NCI-H1417 (cell line): ENCODE measurements around the gene ADAMTS2.

Experiments
- DNase-seq, 3 experiments: peaks; one replicate each; lab custom pipeline; 2025; lab: John Stamatoyannopoulos, UW

The ADAMTS2 gene

DNA sequence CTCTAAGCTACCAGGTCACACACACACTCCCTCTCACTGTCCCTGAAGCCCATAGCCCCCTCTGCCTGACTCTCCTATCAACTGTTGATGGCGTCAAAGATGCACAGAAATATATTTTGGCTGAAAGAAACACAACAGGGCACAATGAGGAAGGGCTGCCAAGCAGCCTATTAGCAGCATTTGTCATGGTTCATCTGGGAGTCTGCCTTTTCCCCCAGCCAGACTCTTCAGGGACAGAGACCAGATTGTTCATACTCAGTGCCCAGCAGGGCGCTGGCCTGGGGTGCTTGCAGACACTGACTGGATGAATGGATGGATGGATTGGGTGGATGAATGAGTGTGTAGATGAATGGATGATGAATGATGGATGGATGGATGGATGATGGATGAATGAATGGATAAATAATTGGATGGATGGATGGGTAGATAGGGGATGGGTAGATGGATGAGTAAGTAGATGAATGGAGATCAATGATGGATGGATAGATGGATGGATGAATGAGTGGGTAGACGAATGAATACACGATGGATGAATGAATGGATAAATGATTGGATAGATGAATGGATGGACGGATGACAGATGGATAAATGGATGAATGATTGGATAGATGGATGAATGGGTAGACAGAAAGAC is 90.5 kb downstream of the ADAMTS2 start:
- no peak for DNase-seq

DNA sequence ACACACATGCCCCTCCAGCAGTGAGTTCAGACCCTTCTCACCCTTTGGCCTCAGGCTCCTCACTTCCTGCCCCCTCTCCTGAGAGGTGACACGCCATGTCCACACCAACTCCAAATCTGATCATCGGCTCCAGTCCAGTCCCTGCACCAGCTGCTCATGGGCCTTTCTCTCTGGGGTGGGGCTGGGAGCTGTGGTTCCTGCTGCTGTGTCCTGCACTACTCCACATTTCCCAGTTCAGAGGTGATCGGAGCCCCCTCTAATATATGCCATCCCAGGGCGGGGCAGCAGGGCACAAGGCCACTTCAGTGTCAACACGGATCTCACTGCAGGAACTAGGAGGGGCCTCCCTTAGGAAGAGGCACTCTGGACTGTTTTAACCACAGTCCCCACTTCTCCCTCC is 91.5 kb downstream of the ADAMTS2 start:
- DNase-seq = no peak

DNA sequence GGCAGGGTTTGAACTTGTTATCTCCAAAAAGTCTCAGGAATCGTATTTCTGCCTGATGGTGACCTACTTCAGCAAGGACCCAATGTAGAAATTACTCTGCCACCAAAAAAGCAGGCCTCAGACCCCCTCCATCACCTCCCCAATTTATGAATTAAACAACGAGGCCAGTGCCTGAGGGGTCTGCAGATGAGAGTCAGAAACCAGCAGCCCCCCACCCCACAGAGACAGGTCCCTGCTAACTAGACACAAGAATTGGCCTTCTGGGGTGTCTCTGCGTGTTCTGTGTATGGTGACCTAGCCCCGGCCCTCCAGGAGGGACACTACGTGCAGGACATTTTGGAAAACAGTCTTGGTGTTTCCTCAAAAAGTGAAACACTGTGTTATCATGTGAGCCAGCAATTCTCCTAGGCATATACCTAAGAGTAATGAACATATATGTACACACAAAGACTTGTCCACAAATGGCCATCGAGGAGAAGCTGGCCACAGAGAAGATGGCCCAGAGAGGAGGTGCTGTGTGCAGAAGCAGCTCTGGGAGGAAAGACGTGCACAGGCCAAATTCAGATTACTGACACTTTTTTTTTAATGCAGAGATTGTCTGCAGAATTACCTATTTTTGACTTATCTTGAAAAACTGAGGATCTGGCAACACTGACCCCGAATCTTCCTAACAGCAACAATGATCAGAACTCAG is 93.8 kb downstream of the ADAMTS2 start:
- DNase-seq = no peak

DNA sequence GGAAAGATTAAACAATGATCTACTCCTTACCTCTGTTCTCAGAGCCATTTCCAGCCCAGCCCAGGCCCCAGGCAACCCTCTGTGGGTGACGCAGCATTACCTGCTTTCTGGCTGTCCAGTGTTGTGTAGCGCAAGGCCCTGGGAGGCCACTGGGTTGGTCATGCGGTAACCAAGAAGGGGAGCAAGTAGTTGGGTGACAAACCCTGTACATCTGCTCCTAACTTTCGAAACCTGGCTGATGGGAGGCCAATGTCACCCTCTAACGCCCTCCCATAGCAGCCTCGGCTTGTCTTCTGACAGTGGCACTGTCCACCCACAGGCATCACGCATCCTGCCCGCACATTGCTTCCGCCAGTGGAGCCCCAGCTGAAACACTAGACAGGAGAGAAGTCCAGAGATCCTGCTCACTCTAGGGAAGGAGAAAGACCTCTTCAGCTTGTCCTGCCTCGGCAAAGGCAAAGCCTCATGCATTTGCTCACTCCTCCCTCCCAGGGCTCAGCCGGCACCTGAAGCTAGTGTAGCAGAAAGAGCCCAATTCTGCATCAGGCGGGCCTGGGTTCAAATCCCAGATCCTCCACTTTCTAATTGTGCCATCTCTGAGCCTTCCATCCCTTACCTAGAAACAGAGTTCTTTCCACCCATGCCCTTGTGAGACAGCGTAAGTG is 94.6 kb downstream of the ADAMTS2 start:
- DNase-seq = no peak

DNA sequence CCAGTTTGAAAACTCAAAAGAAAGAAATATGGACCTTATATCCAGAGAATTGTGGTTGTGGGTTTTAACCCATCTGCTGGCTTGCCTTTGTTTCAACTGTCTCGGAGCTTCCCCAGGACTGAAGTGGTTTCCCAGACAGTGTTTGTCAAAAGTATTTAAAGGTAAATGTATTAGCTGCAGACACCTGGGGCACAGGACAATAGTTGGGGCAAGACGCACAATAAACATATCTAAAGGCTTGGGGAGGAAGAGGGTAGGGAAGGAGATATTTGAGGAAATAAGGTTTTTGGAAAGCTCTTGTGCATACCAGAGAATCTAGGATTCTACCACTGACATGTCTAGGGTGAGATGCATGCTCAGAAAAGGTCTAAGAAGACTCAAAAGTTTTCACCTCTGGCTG is 99.0 kb downstream of the ADAMTS2 start:
- DNase-seq = no peak

DNA sequence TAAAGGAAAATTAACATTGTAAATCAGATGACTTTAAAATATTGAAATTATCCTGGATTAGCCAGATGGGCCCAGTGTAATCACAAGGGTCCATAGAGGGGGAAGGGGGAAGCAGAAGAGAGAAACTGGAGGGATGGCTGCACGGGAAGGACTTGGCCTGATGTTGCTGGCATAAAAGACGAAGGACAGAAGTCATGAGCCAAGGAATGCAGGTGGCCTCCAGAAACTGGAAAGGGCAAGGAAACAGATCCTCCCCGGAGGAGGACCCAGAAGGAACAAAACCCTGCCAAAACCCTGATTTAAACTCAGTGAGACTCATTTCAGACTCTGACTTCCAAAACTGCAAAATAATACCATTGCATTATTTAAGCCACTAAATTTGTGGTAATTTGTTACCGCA is 100.2 kb downstream of the ADAMTS2 start:
- no peak for DNase-seq

DNA sequence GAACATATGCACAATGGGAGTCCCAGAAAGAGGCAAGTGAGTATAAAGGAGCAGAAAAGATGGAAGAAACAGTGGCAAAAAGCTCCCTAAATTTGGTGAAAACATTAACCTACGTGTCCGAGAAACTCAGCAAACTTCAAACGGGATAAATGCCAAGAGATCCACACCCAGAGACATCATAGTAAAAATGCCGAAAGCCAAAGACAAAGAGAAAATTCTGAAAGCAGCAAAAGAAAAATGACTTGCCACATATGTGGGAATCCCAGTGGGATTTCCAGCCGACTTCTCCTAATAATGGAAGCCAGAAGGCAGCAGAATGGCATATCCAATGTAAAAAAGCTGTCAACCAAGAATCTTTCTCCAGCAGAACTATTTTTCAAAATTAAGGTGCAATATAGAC is 101.2 kb downstream of the ADAMTS2 start:
- no peak for DNase-seq

DNA sequence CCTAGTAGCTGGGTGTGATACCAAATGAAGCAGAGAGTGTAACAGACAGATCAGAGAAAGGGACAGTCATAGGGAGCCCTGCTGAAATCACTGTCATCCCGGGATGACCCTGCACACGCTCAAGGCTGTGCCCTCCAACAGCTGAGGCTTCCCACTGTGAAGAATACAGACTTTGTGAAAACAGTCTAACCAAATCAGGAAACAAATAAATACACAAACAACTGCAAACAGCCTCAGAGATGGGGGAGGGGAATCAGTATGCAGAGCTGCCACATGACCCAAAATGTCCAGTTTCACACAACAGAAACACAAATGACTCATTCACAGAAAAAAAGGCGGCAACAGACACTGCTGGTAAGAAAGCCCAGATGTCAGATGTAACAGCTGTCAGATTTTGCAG is 101.9 kb downstream of the ADAMTS2 start:
- peak in 1 of 3 experiments; percentile 1 for DNase-seq

DNA sequence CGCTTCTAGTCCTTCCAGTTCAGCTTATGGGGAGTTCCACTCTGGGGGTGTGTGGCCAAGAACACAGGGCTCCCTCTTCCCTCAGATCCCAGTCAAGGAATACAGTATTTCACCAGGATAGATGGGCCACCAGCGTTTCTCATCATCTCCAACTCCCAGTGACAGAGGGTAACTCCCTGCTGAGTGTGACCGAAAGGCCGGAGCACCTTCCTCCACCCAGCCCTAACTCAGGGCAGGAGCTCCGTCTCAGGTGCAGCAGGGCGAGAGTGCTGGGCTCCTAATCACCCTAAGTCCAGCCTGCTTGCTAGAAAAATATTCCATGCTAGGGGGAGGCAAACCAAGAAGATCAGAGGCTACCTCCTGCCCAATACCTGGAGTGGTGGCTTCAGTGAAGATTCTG is 102.6 kb downstream of the ADAMTS2 start:
- no peak for DNase-seq

DNA sequence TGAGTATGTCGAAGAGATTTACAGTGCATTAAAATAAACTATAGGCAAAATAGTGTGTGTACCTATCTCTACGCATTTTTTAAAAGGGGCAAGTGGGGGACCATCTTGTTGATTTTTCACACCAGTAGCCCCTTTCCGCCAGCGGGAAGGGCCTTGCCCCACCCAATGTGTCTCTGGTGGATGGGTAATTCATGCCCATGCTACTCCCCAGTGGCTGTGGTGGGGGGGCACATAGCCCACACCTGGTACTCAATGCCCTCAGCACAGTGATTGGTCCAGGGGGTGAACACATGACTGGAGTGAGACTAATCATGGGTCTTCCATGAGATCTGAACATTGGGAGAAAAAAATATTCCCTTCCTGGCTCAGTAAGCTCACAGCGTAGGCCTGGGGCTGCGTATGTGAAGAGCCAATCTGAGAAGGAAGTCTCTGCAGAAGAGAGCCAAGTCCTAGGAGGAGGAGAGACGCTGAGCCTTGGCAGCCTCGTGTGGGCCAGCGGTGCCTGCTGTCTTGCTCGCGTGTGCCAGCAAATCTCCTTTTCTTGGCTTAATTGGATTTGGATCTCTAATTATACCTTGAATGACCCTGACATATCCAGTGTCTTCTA is 103.4 kb downstream of the ADAMTS2 start:
- no peak for DNase-seq

DNA sequence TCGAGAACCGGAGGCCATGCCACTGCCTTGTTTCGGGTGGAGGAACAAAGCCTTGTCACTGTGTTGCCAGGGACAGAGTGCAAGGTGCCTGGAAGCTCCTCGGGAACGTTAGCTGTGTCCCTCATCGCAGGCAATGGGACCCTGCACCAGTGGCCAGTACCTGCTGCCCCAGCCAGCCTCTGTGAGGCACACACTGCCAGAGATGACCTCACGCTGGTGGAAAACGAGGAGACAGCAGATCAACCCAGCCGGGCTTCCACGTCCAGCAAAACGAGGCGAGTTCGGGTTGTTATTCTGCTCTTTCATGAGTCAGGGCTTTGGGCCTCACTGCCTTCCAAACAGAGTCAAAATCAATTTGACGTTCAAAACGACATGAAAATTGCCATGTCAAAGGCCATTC is 104.1 kb downstream of the ADAMTS2 start:
- DNase-seq = no peak

DNA sequence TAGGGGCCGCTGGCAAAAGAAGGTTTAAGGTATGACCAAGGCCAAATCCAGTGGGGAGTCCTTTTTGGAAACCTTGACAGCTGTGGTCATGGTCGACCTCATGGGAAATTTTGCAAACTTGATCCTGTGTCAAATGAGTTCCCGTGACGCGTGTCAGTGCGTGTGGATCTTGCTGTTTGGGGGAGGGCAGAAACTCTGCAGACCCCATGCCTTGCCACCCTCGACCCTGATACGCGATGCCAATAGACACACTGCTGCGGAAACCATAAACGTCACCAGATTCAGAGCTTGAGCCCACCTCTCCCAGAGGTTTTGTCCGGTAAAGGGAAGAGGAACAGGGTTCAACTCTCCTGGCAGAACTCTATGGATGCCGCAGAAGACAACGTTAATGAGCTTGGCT is 104.7 kb downstream of the ADAMTS2 start:
- no peak for DNase-seq

DNA sequence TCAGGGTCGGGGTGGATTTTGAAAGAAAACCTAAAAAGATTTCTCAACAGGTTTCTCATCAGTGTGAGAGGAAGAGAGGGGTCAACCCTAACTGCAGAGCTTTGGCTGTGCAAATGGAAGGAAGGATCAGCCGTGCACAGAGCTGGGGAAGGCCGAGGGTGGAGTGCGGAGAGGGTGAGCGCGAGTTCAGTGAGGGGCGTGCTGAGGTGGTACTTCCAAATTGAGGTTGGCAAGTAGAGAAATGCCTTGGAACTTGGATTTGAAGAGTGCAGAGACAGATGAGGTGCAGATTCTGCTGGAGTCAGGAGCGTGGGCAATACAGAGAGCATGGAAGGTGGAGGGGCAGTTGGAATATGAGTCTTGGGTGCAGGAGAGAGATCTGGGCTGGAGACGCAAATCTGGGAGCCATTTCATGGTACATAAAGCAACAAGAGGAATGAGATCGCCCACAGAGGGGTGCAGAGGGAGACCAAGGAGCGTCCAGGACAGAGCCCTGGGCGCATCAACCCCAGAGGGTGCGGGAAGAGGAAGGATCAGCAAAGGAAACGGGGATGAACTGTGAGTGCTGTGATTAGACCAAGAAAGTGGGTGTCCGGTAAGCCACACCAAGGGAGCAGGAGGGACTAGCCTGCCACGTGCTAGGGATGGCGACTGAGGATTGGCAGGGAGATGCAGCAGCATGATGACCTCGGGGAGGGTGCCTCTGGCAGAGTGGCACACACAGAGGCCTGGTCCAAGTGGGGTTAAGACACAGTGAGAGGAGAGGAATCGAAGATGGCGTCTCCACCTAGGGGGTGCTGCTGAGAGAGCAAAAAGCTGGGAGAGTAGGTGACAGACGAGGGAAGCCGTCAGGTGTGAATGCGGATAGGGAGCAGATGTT is 105.8 kb downstream of the ADAMTS2 start:
- DNase-seq = no peak

DNA sequence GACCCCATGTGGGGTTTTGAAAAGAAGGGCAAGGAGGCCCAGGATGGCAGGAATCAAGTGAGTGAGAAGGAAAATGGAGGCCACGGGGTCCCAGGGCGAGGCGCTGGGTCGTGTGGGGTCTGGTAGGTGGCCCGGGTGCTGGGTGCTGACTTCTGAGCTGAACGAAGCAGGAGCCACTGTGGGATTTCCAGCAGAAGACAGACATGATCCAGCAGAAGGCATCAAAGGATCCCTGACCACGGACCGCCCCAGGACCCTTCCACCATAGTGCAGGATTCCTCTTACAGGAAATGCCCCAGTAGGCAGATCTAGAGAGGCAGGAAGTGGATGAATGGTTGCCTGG is 106.7 kb downstream of the ADAMTS2 start:
- no peak for DNase-seq

DNA sequence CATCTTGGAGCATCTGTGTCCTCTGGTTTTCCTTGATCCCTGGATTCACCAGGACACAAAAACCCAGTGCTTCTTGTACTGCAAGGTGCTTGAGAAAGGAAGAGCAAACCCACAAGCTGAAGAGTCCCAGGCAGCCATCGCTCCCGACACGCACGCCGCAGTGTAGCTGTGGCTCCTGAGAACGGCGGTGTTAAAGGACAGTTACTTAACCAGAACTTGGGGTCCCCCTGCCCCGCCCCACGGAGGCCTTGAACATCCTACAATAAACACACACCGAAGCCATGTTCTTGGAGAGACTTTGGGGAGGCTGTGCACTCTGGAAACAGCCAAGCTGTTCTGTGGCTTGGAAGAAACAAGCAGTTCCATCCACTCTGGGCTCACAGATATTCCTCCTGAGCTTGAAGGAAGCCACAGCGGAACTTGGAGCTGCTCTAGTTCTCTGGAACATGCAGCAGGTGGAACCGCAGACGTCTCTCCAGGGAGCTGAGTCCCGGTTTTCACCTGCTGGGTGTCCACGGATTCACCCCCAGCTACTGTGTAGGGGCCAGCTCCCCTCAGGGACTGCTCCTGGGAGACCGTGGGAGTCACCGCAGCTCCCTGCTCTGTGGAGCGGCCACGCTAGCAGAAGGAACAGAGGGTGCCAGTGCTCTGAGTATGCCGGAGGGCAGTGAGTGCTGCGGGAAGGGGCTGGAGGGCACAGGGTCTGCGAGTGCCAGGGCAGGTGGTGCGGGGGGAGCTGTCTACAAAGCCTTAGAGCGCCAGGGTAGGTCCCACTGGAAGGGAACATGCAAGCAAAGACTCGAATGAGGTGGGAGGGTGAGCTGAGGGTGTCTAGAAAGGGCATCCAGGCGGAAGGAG is 107.3 kb downstream of the ADAMTS2 start:
- no peak for DNase-seq

DNA sequence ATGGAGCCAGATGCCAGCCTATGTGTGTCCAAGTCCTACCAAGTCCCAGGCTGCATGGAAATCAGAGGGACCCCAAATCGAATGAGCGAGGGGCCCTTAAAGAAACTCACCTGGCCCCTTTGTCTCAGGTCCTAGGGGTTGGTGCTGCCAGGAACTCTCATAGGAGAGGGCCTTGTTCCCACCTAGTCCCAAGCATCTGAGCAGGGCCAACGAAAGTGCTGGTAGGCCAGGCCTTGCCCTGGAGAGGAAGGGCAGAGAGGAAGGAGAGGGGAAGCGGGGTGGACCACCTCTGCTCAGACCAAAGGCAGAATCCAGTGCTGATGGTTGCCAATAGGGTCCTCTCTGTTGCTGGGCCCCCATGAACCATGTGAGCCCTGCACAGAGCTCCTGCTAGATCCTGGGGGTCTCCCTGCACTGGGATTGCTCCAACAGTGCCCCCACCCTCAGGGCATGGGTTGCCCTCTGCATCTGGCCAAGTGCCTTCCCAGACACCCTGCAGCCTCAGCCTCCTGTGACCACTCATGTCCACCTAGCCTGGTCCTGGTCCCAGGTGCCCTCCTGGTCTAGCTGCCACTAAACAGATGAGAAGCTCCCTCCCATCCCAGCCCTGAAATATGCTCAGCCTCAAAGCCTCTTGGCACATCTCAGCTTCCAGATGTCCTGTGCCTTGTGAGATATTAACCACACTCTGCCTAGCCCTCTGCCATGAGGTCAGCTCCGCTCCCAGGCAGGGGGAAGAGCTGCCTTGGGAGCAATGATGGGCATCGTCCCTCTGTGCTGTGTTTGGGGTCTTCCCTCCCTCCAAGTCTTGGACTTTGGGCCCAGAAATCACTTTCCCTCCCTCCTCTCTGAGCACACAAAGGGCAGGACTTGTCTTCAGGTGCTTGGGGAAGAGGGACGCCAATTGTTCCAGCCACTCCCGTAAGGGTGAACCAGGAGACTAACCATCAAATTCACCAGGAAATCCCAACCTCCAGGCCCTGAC is 109.6 kb downstream of the ADAMTS2 start:
- DNase-seq = no peak

DNA sequence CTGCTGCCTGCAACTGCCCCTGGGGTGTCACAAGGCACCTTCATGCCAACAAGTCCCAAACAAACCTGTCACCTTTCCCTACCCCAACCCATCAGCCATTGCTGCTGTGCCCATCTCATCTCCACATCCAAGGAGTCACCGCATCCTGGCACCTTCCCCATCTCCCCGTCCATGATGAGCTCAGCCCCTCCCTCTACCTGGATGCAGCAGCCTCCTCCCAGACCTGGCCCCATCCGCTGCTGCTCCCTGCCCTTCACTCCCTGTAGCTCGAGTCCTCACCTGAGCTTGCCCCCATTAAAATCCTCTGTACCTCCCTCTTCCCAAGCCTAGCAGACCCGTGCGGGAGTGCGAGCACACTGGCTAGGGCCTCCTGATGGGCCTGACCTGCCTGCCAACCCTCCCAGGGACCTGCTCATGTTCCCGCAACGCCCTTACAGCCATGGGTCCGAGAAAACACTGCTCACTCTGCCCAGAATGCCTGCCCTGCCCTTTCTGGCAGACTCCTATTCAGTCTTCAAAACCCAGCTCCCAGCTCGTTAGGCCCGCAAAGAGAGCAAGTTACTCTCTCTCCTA is 110.6 kb downstream of the ADAMTS2 start:
- no peak for DNase-seq

DNA sequence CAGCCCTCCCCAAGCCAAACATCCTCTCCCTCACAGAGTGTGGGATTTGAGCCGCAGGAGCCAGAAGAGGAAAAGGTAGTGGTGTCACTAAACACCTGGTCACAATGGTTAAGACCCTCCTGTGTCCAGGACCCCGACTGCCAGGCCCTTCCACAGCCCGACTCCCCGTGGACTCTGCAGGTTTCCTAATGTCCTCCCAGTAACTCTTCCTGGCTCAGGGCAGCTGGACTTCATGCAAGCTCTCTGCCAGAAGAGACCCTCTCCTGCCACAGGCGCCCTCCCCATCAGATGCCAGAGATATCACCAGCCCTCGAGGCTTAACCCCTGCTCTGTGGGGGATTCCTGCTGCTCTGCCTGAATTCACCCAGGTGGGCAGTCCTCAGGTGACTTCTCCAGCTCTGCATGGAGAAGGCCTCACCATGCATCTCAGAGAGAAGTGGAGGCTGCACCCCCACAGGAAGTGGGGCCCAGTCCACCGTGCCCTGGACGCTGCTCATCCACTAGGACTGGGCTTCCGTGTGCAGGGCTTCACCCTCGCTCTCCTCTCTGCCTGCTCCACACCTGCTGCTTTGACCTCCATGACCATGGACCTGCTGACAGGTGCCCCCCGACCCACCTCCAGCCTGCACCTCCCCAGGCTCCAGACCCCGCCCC is 111.2 kb downstream of the ADAMTS2 start:
- DNase-seq = no peak

DNA sequence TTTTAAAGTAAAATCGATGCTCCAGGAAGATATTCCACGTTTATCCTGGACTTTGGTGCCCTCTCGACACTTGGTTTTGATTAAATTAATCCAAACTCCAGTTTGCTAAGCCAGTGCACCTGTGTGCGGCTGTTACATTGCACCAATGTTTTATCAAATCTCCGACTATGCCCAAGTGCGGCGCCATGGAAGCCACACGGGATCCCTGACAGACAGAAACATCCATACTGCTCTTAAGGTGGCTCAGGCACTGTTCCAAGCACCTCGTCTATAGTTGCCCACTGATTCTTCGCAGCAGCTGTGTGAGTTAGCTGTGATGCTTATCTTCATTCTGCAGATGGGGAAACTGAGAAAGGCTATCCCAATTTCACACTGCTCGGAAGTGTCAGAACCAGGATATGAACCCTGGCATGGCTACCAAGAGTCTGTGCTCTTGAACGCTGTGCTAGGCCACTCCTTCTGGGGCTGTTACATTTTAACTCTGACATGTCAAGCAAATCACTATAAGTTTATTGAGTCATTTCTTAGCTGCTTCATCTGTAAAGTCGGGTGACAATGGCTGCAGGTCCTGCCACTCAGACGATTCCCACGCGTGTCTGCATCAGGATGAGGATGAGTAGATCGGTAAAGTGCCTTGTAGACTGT is 113.0 kb downstream of the ADAMTS2 start:
- no peak for DNase-seq
